Measurements from ENCODE around the gene ELFN2. TPM values are rescaled to one million over a fixed set of nuclear protein-coding genes. Genes with fewer than 3 reads are reported as not detected.

ELFN2 gene
- total RNA-seq, 1 donor from 2014 or later: under 0.01 TPM

GRCh38 chr22:37419969-37420685, 7.2 kb downstream of the ELFN2 start:
- H3K27ac ChIP-seq (ENCODE audit: low read depth, low read length): no peak overlapping the region
- no peak overlapping the region for H3K9ac ChIP-seq (ENCODE audit: low read depth in 1 of 3, low read length in 3 of 3)
- peak overlapping the region in 1 of 3 donors; percentile 22 for H3K4me3 ChIP-seq (ENCODE audit: low read length in 3 of 3)
- H3K9me3 ChIP-seq (ENCODE audit: control insufficient read depth in 3 of 3, low read length in 3 of 3): no peaks in the 10 kb centered on the region
- H3K36me3 ChIP-seq (ENCODE audit: control insufficient read depth in 3 of 3, insufficient read depth in 3 of 3, low read length in 3 of 3): no peaks in the 10 kb centered on the region
- peaks cover 3 to 11% (median 5%) of the 10 kb centered on the region in 3 donors for H3K4me1 ChIP-seq (ENCODE audit: control insufficient read depth in 3 of 3, insufficient read depth in 3 of 3, low read length in 3 of 3)
- peaks cover 66 to 77% (median 74%) of the 10 kb centered on the region in 3 donors for H3K27me3 ChIP-seq (ENCODE audit: control insufficient read depth in 3 of 3, insufficient read depth in 3 of 3, low read length in 3 of 3)

DNA sequence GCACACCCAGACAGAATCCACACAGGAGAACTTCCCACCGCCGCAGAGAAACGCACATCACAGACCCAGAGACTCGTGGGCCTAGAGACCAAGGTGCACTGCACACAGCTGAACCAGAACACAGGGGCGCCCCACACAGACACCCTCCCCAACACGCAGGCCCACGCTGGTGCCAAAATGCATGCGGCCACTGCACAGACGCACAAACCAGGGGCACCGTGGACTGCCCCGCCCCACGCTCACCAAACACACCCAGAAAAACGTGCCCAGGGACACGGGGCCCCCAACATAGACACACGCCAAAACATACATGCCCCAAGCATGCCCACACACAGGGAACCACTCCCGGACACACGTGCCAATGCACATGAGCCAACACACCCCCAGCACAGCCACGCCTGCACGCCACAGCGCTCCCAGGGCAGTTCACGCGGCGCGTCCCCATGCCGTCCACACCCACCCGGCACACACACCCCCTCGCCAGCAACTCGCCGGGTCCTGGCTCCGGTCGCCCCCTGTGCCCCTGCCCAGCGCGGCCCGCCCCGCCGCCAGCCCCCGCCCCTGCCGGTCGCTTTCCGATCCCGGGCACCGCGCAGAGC, 7.8 kb downstream of the ELFN2 start:
- Histone ChIP-seq H3K4me1 (ENCODE audit: control insufficient read depth in 3 of 3, insufficient read depth in 3 of 3, low read length in 3 of 3) (peaks cover 3 to 11% (median 5%) of the 10 kb centered on the region in 3 donors), H3K4me3 (ENCODE audit: low read length in 3 of 3) (no peak overlapping the region), H3K27me3 (ENCODE audit: control insufficient read depth in 3 of 3, insufficient read depth in 3 of 3, low read length in 3 of 3) (peaks cover 64 to 78% (median 75%) of the 10 kb centered on the region in 3 donors), H3K9ac (ENCODE audit: low read depth in 1 of 3, low read length in 3 of 3) (no peak overlapping the region), H3K36me3 (ENCODE audit: control insufficient read depth in 3 of 3, insufficient read depth in 3 of 3, low read length in 3 of 3) (no peaks in the 10 kb centered on the region), H3K27ac (ENCODE audit: low read depth, low read length) (no peak overlapping the region), H3K9me3 (ENCODE audit: control insufficient read depth in 3 of 3, low read length in 3 of 3) (no peaks in the 10 kb centered on the region)

DNA sequence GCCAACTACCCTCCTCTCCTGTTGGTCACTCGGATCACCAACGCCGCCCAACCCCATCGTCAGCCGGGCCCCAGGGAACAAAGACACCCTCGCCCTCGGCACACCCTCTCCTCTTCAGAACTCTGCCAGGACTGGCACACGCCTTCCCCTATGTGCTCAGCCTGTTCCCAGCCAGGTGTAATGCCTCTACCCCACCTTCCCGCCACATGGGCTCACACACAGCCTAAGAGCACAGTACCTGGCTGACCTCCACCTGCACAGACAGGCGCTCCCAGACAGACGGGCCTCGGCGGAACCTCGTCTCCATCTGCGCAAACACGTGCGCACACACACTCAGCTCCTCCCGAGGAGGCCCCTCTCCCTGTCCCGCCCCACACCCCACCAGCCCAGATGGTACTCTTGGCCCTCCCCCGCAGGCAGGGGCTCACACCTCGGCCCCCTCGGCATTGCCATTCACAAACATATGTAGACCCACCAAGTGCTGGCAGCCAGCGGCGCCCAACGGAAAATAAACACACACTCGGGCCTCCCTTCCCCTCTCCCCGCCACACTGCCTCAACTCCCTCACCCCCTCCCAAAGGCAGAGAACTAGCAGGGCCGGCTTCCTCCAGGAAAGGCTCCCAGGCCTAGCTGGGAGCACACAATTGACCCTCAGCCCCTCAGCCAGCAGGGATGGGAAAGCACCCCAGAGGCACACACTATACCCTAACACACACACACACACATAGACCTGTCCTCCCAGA, 8.5 kb downstream of the ELFN2 start:
- no peak overlapping the region for H3K27ac ChIP-seq (ENCODE audit: low read depth, low read length)
- H3K27me3 ChIP-seq (ENCODE audit: control insufficient read depth in 3 of 3, insufficient read depth in 3 of 3, low read length in 3 of 3): peaks cover 62 to 76% (median 75%) of the 10 kb centered on the region in 3 donors

DNA sequence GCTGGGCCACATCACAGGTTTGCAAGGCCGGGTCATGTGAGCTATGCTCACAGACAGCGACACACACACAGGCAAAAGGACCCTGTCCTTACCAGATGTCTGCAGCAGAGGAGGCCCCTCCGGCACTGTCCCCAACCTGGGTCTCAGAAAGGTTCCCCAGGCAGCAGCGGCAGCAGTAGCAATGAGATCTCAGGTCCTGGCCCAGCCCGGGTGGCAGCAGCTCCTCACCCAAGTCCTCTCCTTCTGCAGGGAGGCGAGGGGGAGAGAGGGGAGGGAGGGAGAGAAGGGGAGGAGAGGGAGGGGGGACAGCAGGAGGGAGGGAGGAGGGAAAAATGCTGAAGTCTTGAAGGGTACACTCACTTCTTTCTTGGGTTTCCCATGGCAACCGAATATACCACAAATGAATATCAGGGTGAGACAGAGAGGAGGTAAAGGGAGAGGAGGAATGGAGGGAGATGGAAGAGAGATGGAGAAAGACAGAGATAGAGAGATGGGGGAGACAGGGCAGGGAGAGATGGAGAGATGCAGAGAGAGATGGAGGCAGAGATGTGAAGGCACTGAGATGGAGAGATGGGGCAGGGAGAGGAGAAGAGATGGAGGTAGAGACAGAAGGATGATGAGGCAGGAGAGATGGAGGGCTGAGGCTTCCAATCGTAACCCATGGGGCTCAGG, 9.5 kb downstream of the ELFN2 start:
- H3K4me1 ChIP-seq (ENCODE audit: control insufficient read depth in 3 of 3, insufficient read depth in 3 of 3, low read length in 3 of 3): peaks cover 3 to 11% (median 5%) of the 10 kb centered on the region in 3 donors

More for the DNA sequence above, 8.5 kb downstream of the ELFN2 start:
- H3K4me3 ChIP-seq (ENCODE audit: low read length in 3 of 3): no peak overlapping the region
- peaks cover 3 to 11% (median 5%) of the 10 kb centered on the region in 3 donors for H3K4me1 ChIP-seq (ENCODE audit: control insufficient read depth in 3 of 3, insufficient read depth in 3 of 3, low read length in 3 of 3)
- H3K36me3 ChIP-seq (ENCODE audit: control insufficient read depth in 3 of 3, insufficient read depth in 3 of 3, low read length in 3 of 3): no peaks in the 10 kb centered on the region
- H3K9ac ChIP-seq (ENCODE audit: low read depth in 1 of 3, low read length in 3 of 3): no peak overlapping the region
- no peaks in the 10 kb centered on the region for H3K9me3 ChIP-seq (ENCODE audit: control insufficient read depth in 3 of 3, low read length in 3 of 3)

DNA sequence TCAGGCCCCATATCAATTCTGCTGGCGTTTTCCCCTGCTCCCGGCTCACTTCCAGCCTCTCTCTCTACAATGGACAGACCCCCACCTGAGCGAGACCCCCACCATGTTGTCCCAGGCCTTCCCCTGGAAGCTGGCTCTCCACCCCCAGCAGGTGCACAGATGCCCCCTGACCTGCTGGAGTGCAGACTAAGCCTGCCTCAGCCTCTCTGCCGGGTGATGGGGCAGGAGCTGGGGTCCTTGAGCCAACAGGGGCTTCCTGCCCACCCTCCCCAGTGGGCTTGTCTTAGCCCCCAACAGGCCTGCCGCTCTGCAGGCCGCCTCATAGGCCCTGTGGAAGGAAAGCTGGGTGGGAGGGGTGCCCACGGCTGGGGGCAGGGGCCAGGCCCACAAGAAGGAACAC, 10.0 kb downstream of the ELFN2 start:
- H3K4me3 ChIP-seq (ENCODE audit: low read length in 3 of 3): no peak overlapping the region
- no peak overlapping the region for H3K27ac ChIP-seq (ENCODE audit: low read depth, low read length)
- peaks cover 57 to 77% (median 77%) of the 10 kb centered on the region in 3 donors for H3K27me3 ChIP-seq (ENCODE audit: control insufficient read depth in 3 of 3, insufficient read depth in 3 of 3, low read length in 3 of 3)
- H3K9ac ChIP-seq (ENCODE audit: low read depth in 1 of 3, low read length in 3 of 3): no peak overlapping the region
- H3K36me3 ChIP-seq (ENCODE audit: control insufficient read depth in 3 of 3, insufficient read depth in 3 of 3, low read length in 3 of 3): no peaks in the 10 kb centered on the region
- H3K9me3 ChIP-seq (ENCODE audit: control insufficient read depth in 3 of 3, low read length in 3 of 3): no peaks in the 10 kb centered on the region
- H3K4me1 ChIP-seq (ENCODE audit: control insufficient read depth in 3 of 3, insufficient read depth in 3 of 3, low read length in 3 of 3): peaks cover 3 to 11% (median 5%) of the 10 kb centered on the region in 3 donors

More for the DNA sequence above, 9.5 kb downstream of the ELFN2 start:
- Histone ChIP-seq H3K9ac (ENCODE audit: low read depth in 1 of 3, low read length in 3 of 3) (no peak overlapping the region), H3K27ac (ENCODE audit: low read depth, low read length) (no peak overlapping the region), H3K36me3 (ENCODE audit: control insufficient read depth in 3 of 3, insufficient read depth in 3 of 3, low read length in 3 of 3) (no peaks in the 10 kb centered on the region), H3K4me3 (ENCODE audit: low read length in 3 of 3) (no peak overlapping the region), H3K27me3 (ENCODE audit: control insufficient read depth in 3 of 3, insufficient read depth in 3 of 3, low read length in 3 of 3) (peaks cover 57 to 73% (median 72%) of the 10 kb centered on the region in 3 donors), H3K9me3 (ENCODE audit: control insufficient read depth in 3 of 3, low read length in 3 of 3) (no peaks in the 10 kb centered on the region)

GRCh38 chr22:37416827-37417226, 10.5 kb downstream of the ELFN2 start:
- no peak overlapping the region for H3K9ac ChIP-seq (ENCODE audit: low read depth in 1 of 3, low read length in 3 of 3)
- H3K4me3 ChIP-seq (ENCODE audit: low read length in 3 of 3): no peak overlapping the region
- no peak overlapping the region for H3K27ac ChIP-seq (ENCODE audit: low read depth, low read length)
- H3K27me3 ChIP-seq (ENCODE audit: control insufficient read depth in 3 of 3, insufficient read depth in 3 of 3, low read length in 3 of 3): peaks cover 53 to 74% (median 74%) of the 10 kb centered on the region in 3 donors
- H3K4me1 ChIP-seq (ENCODE audit: control insufficient read depth in 3 of 3, insufficient read depth in 3 of 3, low read length in 3 of 3): peaks cover 3 to 11% (median 5%) of the 10 kb centered on the region in 3 donors
- H3K9me3 ChIP-seq (ENCODE audit: control insufficient read depth in 3 of 3, low read length in 3 of 3): no peaks in the 10 kb centered on the region
- H3K36me3 ChIP-seq (ENCODE audit: control insufficient read depth in 3 of 3, insufficient read depth in 3 of 3, low read length in 3 of 3): no peaks in the 10 kb centered on the region

DNA sequence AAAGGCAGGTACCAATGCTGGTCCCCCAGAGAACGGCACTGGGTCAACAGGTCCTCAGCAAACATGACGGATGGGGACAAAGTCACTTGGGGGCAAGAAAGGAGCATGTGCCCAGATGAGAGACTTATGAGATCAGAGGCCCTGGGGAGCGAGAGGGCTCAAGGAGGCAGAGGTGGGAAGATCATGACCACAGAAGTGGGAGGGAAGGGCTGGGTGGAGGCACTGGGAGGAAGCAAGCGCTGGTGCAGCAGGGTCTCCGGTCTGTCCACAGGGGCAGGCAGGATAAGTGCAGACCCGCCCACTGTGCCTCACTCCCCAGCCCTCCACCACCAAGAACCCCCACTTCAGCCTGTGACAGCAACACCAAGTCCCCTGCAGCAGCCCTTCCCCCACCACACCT, 10.9 kb downstream of the ELFN2 start:
- no peaks in the 10 kb centered on the region for H3K9me3 ChIP-seq (ENCODE audit: control insufficient read depth in 3 of 3, low read length in 3 of 3)

GRCh38 chr22:37415210-37415609, 12.1 kb downstream of the ELFN2 start:
- Histone ChIP-seq H3K9ac (ENCODE audit: low read depth in 1 of 3, low read length in 3 of 3) (no peak overlapping the region), H3K4me3 (ENCODE audit: low read length in 3 of 3) (no peak overlapping the region), H3K9me3 (ENCODE audit: control insufficient read depth in 3 of 3, low read length in 3 of 3) (no peaks in the 10 kb centered on the region), H3K27me3 (ENCODE audit: control insufficient read depth in 3 of 3, insufficient read depth in 3 of 3, low read length in 3 of 3) (peaks cover 43 to 73% (median 72%) of the 10 kb centered on the region in 3 donors), H3K27ac (ENCODE audit: low read depth, low read length) (no peak overlapping the region), H3K4me1 (ENCODE audit: control insufficient read depth in 3 of 3, insufficient read depth in 3 of 3, low read length in 3 of 3) (peaks cover 0 to 5% (median under 1%) of the 10 kb centered on the region in 3 donors), H3K36me3 (ENCODE audit: control insufficient read depth in 3 of 3, insufficient read depth in 3 of 3, low read length in 3 of 3) (no peaks in the 10 kb centered on the region)

More for the DNA sequence above, 10.9 kb downstream of the ELFN2 start:
- Histone ChIP-seq H3K4me1 (ENCODE audit: control insufficient read depth in 3 of 3, insufficient read depth in 3 of 3, low read length in 3 of 3) (peaks cover 3 to 11% (median 5%) of the 10 kb centered on the region in 3 donors), H3K27ac (ENCODE audit: low read depth, low read length) (no peak overlapping the region), H3K9ac (ENCODE audit: low read depth in 1 of 3, low read length in 3 of 3) (no peak overlapping the region), H3K27me3 (ENCODE audit: control insufficient read depth in 3 of 3, insufficient read depth in 3 of 3, low read length in 3 of 3) (peaks cover 51 to 73% (median 71%) of the 10 kb centered on the region in 3 donors), H3K4me3 (ENCODE audit: low read length in 3 of 3) (no peak overlapping the region), H3K36me3 (ENCODE audit: control insufficient read depth in 3 of 3, insufficient read depth in 3 of 3, low read length in 3 of 3) (no peaks in the 10 kb centered on the region)

DNA sequence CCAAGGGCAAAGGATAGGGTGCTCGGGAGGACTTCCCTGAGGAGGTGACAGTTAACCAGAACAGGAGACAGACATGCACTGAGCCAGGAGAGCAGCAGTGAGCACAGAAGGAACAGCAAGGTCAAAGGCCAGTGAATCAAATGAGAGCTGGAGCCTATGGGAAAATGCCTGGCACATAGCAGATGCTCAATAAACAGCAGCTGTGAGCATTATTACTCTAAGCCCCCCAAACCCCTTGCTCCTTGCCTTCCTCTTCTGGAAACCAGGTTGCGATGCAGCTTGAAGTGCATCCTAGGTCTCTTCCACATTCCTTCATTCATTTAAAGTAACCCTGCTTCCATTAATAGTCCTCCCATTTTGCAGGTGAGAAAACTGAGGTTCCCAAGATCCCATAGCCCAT, 13.0 kb downstream of the ELFN2 start:
- Histone ChIP-seq H3K9ac (ENCODE audit: low read depth in 1 of 3, low read length in 3 of 3) (no peak overlapping the region), H3K4me3 (ENCODE audit: low read length in 3 of 3) (no peak overlapping the region), H3K27me3 (ENCODE audit: control insufficient read depth in 3 of 3, insufficient read depth in 3 of 3, low read length in 3 of 3) (peaks cover 48 to 77% (median 77%) of the 10 kb centered on the region in 3 donors), H3K36me3 (ENCODE audit: control insufficient read depth in 3 of 3, insufficient read depth in 3 of 3, low read length in 3 of 3) (no peaks in the 10 kb centered on the region), H3K9me3 (ENCODE audit: control insufficient read depth in 3 of 3, low read length in 3 of 3) (no peaks in the 10 kb centered on the region), H3K4me1 (ENCODE audit: control insufficient read depth in 3 of 3, insufficient read depth in 3 of 3, low read length in 3 of 3) (peaks cover 0 to 2% (median under 1%) of the 10 kb centered on the region in 3 donors), H3K27ac (ENCODE audit: low read depth, low read length) (no peak overlapping the region)

Measured in skeletal muscle tissue (tissue), 4 donors.